H1 (cell line): ENCODE data around the gene DOCK1. TPM values are rescaled to one million over a fixed set of nuclear protein-coding genes. Genes with fewer than 3 reads are reported as not detected.
A peak's percentile ranks its signal among the peaks of the same experiment; 100 is the strongest.

Experiments
- CTCF ChIA-PET: fragments of 300-600 bp; sonication (Branson Sonifier 250); formaldehyde crosslinking; loops from one replicate; lab custom pipeline; 2021; ENCODE audit not compliant: partially characterized antibody; lab: Charles Lee
- POLR2A ChIA-PET: fragments of 300-600 bp; sonication (Branson Sonifier 250); formaldehyde crosslinking; loops from one replicate; lab custom pipeline; 2021; ENCODE audit warnings: inconsistent platforms; ENCODE audit not compliant: partially characterized antibody; lab: Charles Lee
- DNase-seq, 2 experiments: peaks; one replicate each; pipeline versions ENCODE4 v3.0.0 to v3.0.0-alpha.2; 2010 to 2022; ENCODE audit warnings: low spot score in 2 of 2, low read depth in 1 of 2, mixed read lengths in 1 of 2
- FAIRE-seq: peaks from 2 replicates; lab custom pipeline; 2011; peaks lifted over from hg19 to GRCh38; lab: Jason Lieb, UNC
- H2AFZ ChIP-seq: 2 replicates; pipeline ENCODE4 v1.8.1; 2012; ENCODE audit warnings: low read length, inconsistent platforms
- H2AK5ac ChIP-seq: 2 replicates; pipeline ENCODE4 v1.6.1; 2013; ENCODE audit warnings: low read depth, low read length
- H2BK120ac ChIP-seq: replicated peaks from 2 replicates; pipeline ENCODE3; 2013; ENCODE audit warnings: low read depth, low read length, inconsistent platforms
- H2BK12ac ChIP-seq: 2 replicates; pipeline ENCODE4 v1.6.1; 2013; ENCODE audit warnings: low read depth, low read length
- H2BK15ac ChIP-seq: 2 replicates; pipeline ENCODE4 v1.6.1; 2013; ENCODE audit warnings: low read length
- H2BK20ac ChIP-seq: 2 replicates; pipeline ENCODE4 v1.6.1; 2013; ENCODE audit warnings: low read length
- H2BK5ac ChIP-seq: 2 replicates; pipeline ENCODE4 v1.6.1; 2013; ENCODE audit warnings: low read depth, low read length
- H3K14ac ChIP-seq: 2 replicates; pipeline ENCODE4 v1.6.1; 2013; ENCODE audit warnings: inconsistent platforms; ENCODE audit not compliant: insufficient read length
- H3K18ac ChIP-seq: 2 replicates; pipeline ENCODE4 v1.6.1; 2013; ENCODE audit warnings: low read length; ENCODE audit errors: extremely low read depth
- H3K23ac ChIP-seq: 2 replicates; pipeline ENCODE4 v1.6.1; 2013; ENCODE audit warnings: inconsistent platforms; ENCODE audit not compliant: insufficient read length
- H3K23me2 ChIP-seq: 2 replicates; pipeline ENCODE4 v1.6.1; 2013; ENCODE audit warnings: low read depth, low read length
- H3K27ac ChIP-seq: 2 replicates; pipeline ENCODE4 v1.6.1; 2011; ENCODE audit warnings: low read depth, low read length, inconsistent platforms
- H3K27me3 ChIP-seq, 4 experiments: replicated peaks in 1 of 4; 1 replicate in 1 of 4; 2 replicates in 3 of 4; pipeline versions ENCODE4 v1.6.1 to v1.8.1; 2011 to 2013; ENCODE audit warnings: low read length in 3 of 4, mild to moderate bottlenecking in 3 of 4, inconsistent platforms in 2 of 4, mixed read lengths in 2 of 4, moderate library complexity in 1 of 4; ENCODE audit not compliant: control insufficient read depth in 3 of 4, insufficient read depth in 3 of 4; ENCODE audit errors: extremely low read depth in 1 of 4
- H3K36me3 ChIP-seq, 4 experiments: 2 replicates each; pipeline versions ENCODE4 v1.6.1 to v1.8.1; 2011 to 2013; ENCODE audit warnings: mild to moderate bottlenecking in 4 of 4, low read length in 3 of 4, moderate library complexity in 2 of 4, control low read depth in 1 of 4, inconsistent platforms in 1 of 4; ENCODE audit not compliant: insufficient read depth in 4 of 4, control insufficient read depth in 2 of 4
- H3K4ac ChIP-seq: replicated peaks from 2 replicates; pipeline ENCODE3; 2013; ENCODE audit warnings: low read length, low read depth, mixed read lengths, inconsistent platforms; ENCODE audit not compliant: insufficient read length
- H3K4me1 ChIP-seq, 4 experiments: replicated peaks in 1 of 4; 1 replicate in 1 of 4; 2 replicates in 3 of 4; pipeline versions ENCODE4 v1.6.1 to v1.8.1; 2011 to 2013; ENCODE audit warnings: low read length in 3 of 4, inconsistent platforms in 2 of 4, mixed read lengths in 1 of 4; ENCODE audit not compliant: insufficient read depth in 4 of 4, control insufficient read depth in 3 of 4
- H3K4me2 ChIP-seq, 2 experiments: 2 replicates each; pipeline versions ENCODE4 v1.6.1 to v1.8.1; 2011 to 2013; ENCODE audit warnings: low read depth in 2 of 2, low read length in 2 of 2, control low read depth in 1 of 2, inconsistent platforms in 1 of 2, mild to moderate bottlenecking in 1 of 2; ENCODE audit not compliant: insufficient read depth in 1 of 2
- H3K4me3 ChIP-seq, 4 experiments: fragments of 200-600, 300-600 bp in 1 of 4; sonication (generic), shearing (Covaris generic), sonication (Bioruptor Twin) in 1 of 4; 2 replicates each; pipeline versions ENCODE4 v1.5.1 to v1.8.1; 2011 to 2016; ENCODE audit warnings: low read length in 4 of 4, low read depth in 3 of 4, control low read depth in 2 of 4, inconsistent platforms in 2 of 4, mild to moderate bottlenecking in 2 of 4, mixed read lengths in 1 of 4, moderate library complexity in 1 of 4; ENCODE audit not compliant: insufficient read depth in 2 of 4; ENCODE audit errors: extremely low read depth in 1 of 4
- H3K56ac ChIP-seq: replicated peaks from 2 replicates; pipeline ENCODE3; 2013; ENCODE audit warnings: low read depth, mild to moderate bottlenecking, mixed read lengths, low read length, inconsistent platforms; ENCODE audit not compliant: insufficient read length
- H3K79me1 ChIP-seq: 2 replicates; pipeline ENCODE4 v1.6.1; 2013; ENCODE audit warnings: low read depth, low read length, control low read depth
- H3K79me2 ChIP-seq, 2 experiments: 2 replicates each; pipeline versions ENCODE4 v1.6.1 to v1.8.1; 2012 to 2013; ENCODE audit warnings: low read length in 2 of 2, mild to moderate bottlenecking in 2 of 2, inconsistent platforms in 1 of 2; ENCODE audit not compliant: insufficient read depth in 2 of 2, control insufficient read depth in 1 of 2
- H3K9ac ChIP-seq, 4 experiments: replicated peaks in 1 of 4; 1 replicate in 1 of 4; 2 replicates in 3 of 4; pipeline versions ENCODE4 v1.6.1 to v1.8.1; 2011 to 2013; ENCODE audit warnings: low read depth in 3 of 4, low read length in 3 of 4, control low read depth in 2 of 4, mild to moderate bottlenecking in 2 of 4, moderate library complexity in 2 of 4, inconsistent platforms in 1 of 4; ENCODE audit errors: extremely low read depth in 1 of 4
- H3K9me3 ChIP-seq, 2 experiments: 2 replicates each; pipeline versions ENCODE4 v1.6.1 to v1.8.1; 2012 to 2013; ENCODE audit warnings: mild to moderate bottlenecking in 2 of 2, moderate library complexity in 2 of 2, control low read depth in 1 of 2, inconsistent platforms in 1 of 2, low read depth in 1 of 2, low read length in 1 of 2, mixed read lengths in 1 of 2; ENCODE audit not compliant: insufficient read depth in 2 of 2
- H4K20me1 ChIP-seq, 2 experiments: replicated peaks in 1 of 2; 2 replicates each; pipeline versions ENCODE3 to v1.8.1; 2011 to 2013; ENCODE audit warnings: inconsistent platforms in 2 of 2, low read length in 2 of 2, mild to moderate bottlenecking in 1 of 2; ENCODE audit not compliant: insufficient read depth in 2 of 2, control insufficient read depth in 1 of 2
- H4K5ac ChIP-seq: 2 replicates; pipeline ENCODE4 v1.6.1; 2013; ENCODE audit warnings: low read length, low read depth, mixed read lengths, inconsistent platforms; ENCODE audit not compliant: insufficient read length
- H4K8ac ChIP-seq: 2 replicates; pipeline ENCODE4 v1.8.0; 2013; ENCODE audit warnings: mild to moderate bottlenecking, moderate library complexity, low read length, inconsistent platforms; ENCODE audit not compliant: insufficient read depth; ENCODE audit errors: extremely low read depth
- H4K91ac ChIP-seq: replicated peaks from 2 replicates; pipeline ENCODE3; 2013; ENCODE audit warnings: low read length, mixed read lengths, inconsistent platforms; ENCODE audit not compliant: insufficient read length
- ASH2L ChIP-seq: fragments of 200-600, 300-600 bp; sonication (generic); IDR thresholded peaks from one replicate; pipeline ENCODE4 v1.7.1; 2017; ENCODE audit warnings: low read length
- JUND ChIP-seq: IDR thresholded peaks from 2 replicates; pipeline ENCODE4 v1.6.1; 2011; ENCODE audit warnings: mild to moderate bottlenecking, improper control_type of control experiment, low read length
- PHF8 ChIP-seq: fragments of 200-600 bp; sonication (generic); conservative IDR thresholded peaks from 2 replicates; pipeline ENCODE4 v1.7.1; 2012; ENCODE audit warnings: low read depth, mild to moderate bottlenecking, inconsistent platforms, low read length, moderate library complexity
- POLR2AphosphoS5 ChIP-seq: IDR thresholded peaks from 2 replicates; pipeline ENCODE4 v1.6.1; 2011; ENCODE audit warnings: low read depth, low read length
- RAD21 ChIP-seq, 2 experiments: IDR thresholded peaks in 1 of 2; conservative IDR thresholded peaks in 1 of 2; 2 replicates each; pipeline ENCODE4 v1.6.1; 2011; ENCODE audit warnings: low read depth in 2 of 2, low read length in 2 of 2, improper control_type of control experiment in 1 of 2, inconsistent platforms in 1 of 2, mild to moderate bottlenecking in 1 of 2, moderate library complexity in 1 of 2
- SIRT6 ChIP-seq: IDR thresholded peaks from one replicate; pipeline ENCODE4 v1.7.1; 2012; ENCODE audit warnings: low read length, inconsistent platforms
- SP4 ChIP-seq: IDR thresholded peaks from 2 replicates; pipeline ENCODE4 v1.6.1; 2012; ENCODE audit warnings: low read length, inconsistent platforms
- WGBS, 2 experiments: shearing (Covaris generic) in 1 of 2; methylation state at CpG; one replicate each; pipeline versions ENCODE4 v1.1.6 to v1.1.7; 2013 to 2015; ENCODE audit warnings: low lambda C conversion rate in 2 of 2, mixed read lengths in 2 of 2, inconsistent platforms in 1 of 2, low coverage in 1 of 2, missing lambda C conversion rate in 1 of 2; ENCODE audit not compliant: insufficient replicate concordance in 2 of 2, insufficient coverage in 1 of 2, insufficient read length in 1 of 2; ENCODE audit errors: extremely low coverage in 1 of 2, missing lambda C conversion rate in 1 of 2; 5-methylcytosine and 5-hydroxymethylcytosine counted together
- polyA plus RNA-seq, 7 experiments: library from polyadenylated mRNA; depleted of rRNA in 3 of 7; stranded (reverse) in 5 of 7; unstranded in 2 of 7; fragments of >200 nt in 5 of 7; fragments of 200-250 nt in 2 of 7; gene quantifications; 1 replicate in 5 of 7; 2 replicates in 1 of 7; 4 replicates in 1 of 7; pipeline versions ENCODE4 v1.2.1 to v1.2.3, GENCODE V29; 2011 to 2013; ENCODE audit warnings: missing spikeins in 2 of 7, mixed read lengths in 2 of 7
- total RNA-seq: library from RNA; stranded (reverse); fragmentation: NEBNext Ultra II Directional; extraction: Animal tissue kit (Norgen Biotek cat#: 25700); gene quantifications from 2 replicates; pipeline ENCODE4 v1.2.1, GENCODE V29; 2021

The DOCK1 gene
- total and polyA plus RNA-seq, 2 of the 8 experiments (the other 6 are each of a cell fraction or from before 2014, with no cell fraction given) = 11.6 to 53.0 TPM

DNA sequence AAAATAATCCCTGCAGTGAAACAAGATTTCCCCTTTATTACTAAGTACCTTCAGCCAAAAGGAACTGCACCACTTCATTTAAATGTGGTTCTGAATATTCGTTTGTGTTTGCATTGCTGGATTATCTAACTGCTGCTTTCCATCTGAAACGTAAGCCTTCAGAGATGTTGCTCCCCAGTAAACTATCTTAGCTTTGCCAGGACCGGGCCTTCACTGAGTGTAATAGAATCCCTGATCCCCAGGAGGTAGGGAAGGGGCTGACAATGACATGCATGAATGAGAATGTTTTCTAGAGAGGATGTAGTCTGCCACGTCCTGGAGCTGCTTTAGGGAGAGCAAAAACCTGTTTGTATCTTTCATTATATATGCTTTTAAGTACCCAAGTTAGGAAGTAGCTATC, 310.6 kb downstream of the DOCK1 start:
- no peak overlapping the region for H3K14ac ChIP-seq
- H3K23me2 ChIP-seq = no peaks in the 10 kb centered on the region; the same call in 1 of the 2 replicates
- H3K36me3 ChIP-seq = no peaks in the 10 kb centered on the region
- peaks cover 0 to 5% of the 10 kb centered on the region in 2 experiments; a peak in 1 of 4 replicates for H3K9me3 ChIP-seq
- H3K4ac ChIP-seq = no peak overlapping the region
- no peaks in the 10 kb centered on the region for H3K79me2 ChIP-seq
- no peak overlapping the region for H3K18ac ChIP-seq
- CTCF ChIA-PET = interaction anchor here (0.8 to 1.7 kb wide), 3 partner anchors 9 to 22 kb away, joined by 3 to 4 read pairs (median 4); no protein-coding TSS in a partner anchor
- peaks cover 0 to 11% (median 5%) of the 10 kb centered on the region in 4 experiments; a peak in 5 of 7 replicates for H3K4me1 ChIP-seq
- H4K8ac ChIP-seq = no peak overlapping the region
- no peak overlapping the region for H3K56ac ChIP-seq
- peak overlapping the region in 1 of 4 experiments; percentile 3; a peak in 2 of 8 replicates for H3K4me3 ChIP-seq
- H3K27ac ChIP-seq = no peak overlapping the region
- H2AK5ac ChIP-seq = no peak overlapping the region
- H2AFZ ChIP-seq = no peak overlapping the region
- H3K23ac ChIP-seq = no peak overlapping the region
- H2BK120ac ChIP-seq = no peak overlapping the region
- POLR2A ChIA-PET = no interaction called here
- no peak overlapping the region for H2BK20ac ChIP-seq
- H2BK15ac ChIP-seq = no peak overlapping the region
- WGBS, 2 experiments = 19% methylated on average over 4 of the region's 4 CpGs; no CpG with 5 or more reads in 1 of the 2 experiments
- no peak overlapping the region for H2BK12ac ChIP-seq
- no peaks in the 10 kb centered on the region for H3K79me1 ChIP-seq
- H2BK5ac ChIP-seq = no peak overlapping the region
- H4K20me1 ChIP-seq = peaks cover 0 to 1% of the 10 kb centered on the region in 2 experiments
- no peak overlapping the region for H4K5ac ChIP-seq
- H3K9ac ChIP-seq = no peak overlapping the region
- DNase-seq (no peak), FAIRE-seq (peak; percentile 81)
- H4K91ac ChIP-seq = no peak overlapping the region
- H3K4me2 ChIP-seq = peak overlapping the region; percentile 6 to 28; a peak in 3 of 4 replicates
- no peaks in the 10 kb centered on the region for H3K27me3 ChIP-seq
- TF ChIP-seq PHF8 = no peak
- TF ChIP-seq POLR2AphosphoS5 = no peak
- TF ChIP-seq SP4 = no peak
- no peak for TF ChIP-seq JUND
- no peak for TF ChIP-seq SIRT6
- no peak for TF ChIP-seq RAD21 (IDR thresholded peaks at IDR 0.05 in 1 of 2, conservative IDR thresholded peaks at IDR 0.05 in 1 of 2; ENCODE audit: low read depth in 2 of 2, low read length in 2 of 2)
- no peak for TF ChIP-seq ASH2L
